ENCODE results near the gene UBASH3B. TPM values are rescaled to one million over a fixed set of nuclear protein-coding genes. Genes with fewer than 3 reads are reported as not detected.

Gene UBASH3B
- total RNA-seq, 5 donors from 2014 or later (not counting 1 experiment from before 2014, with no cell fraction given) = 29.7 to 44.0 (median 36.8) TPM

- no peak overlapping the region for H3K4me3 Mint-ChIP-seq
- ChIA-PET POLR2A (no interaction called here), CTCF (no interaction called here)
- 100% methylated on average over 1 of the region's 2 CpGs for WGBS (ENCODE audit: insufficient coverage)
- Histone ChIP-seq H3K27ac (ENCODE audit: low read length) (no peak overlapping the region), H3K9me3 (no peaks in the 10 kb centered on the region), H3K27me3 (replicated peaks in 1 of 2; ENCODE audit: control insufficient read depth in 2 of 2, extremely low read depth in 1 of 2, insufficient read depth in 2 of 2, low read length in 1 of 2) (no peaks in the 10 kb centered on the region), H3K36me3 (ENCODE audit: control insufficient read depth in 2 of 2, extremely low read depth in 1 of 2, insufficient read depth in 1 of 2, low read length in 1 of 2) (no peaks in the 10 kb centered on the region), H3K4me1 (ENCODE audit: control insufficient read depth in 1 of 2, extremely low read depth in 1 of 2, insufficient read depth in 2 of 2, low read length in 2 of 2) (peaks cover 21 to 25% of the 10 kb centered on the region in 2 experiments), H3K4me3 (ENCODE audit: control insufficient read depth in 1 of 2, extremely low read depth in 1 of 2, low read length in 1 of 2) (no peak overlapping the region)
- H3K9me3 Mint-ChIP-seq = no peaks in the 10 kb centered on the region
- no peaks in the 10 kb centered on the region for H3K36me3 Mint-ChIP-seq
- no peaks in the 10 kb centered on the region for H3K27me3 Mint-ChIP-seq
- peaks cover 50 to 60% (median 51%) of the 10 kb centered on the region in 3 donors for H3K4me1 Mint-ChIP-seq
- no peak for ATAC-seq (replicated peaks in 1 of 4)
- no peak for DNase-seq
- H3K27ac Mint-ChIP-seq = peak overlapping the region in 1 of 2 donors; percentile 71
These were observed 29.5 kb downstream of the UBASH3B start for GRCh38 chr11:122685041-122685440.

GRCh38 chr11:122686111-122686510, 30.6 kb downstream of the UBASH3B start:
- POLR2A ChIA-PET = no interaction called here
- no peaks in the 10 kb centered on the region for H3K36me3 ChIP-seq (ENCODE audit: control insufficient read depth in 2 of 2, extremely low read depth in 1 of 2, insufficient read depth in 1 of 2, low read length in 1 of 2)
- ATAC-seq (replicated peaks in 1 of 4) (no peak), DNase-seq (no peak)
- H3K4me1 ChIP-seq (ENCODE audit: control insufficient read depth in 1 of 2, extremely low read depth in 1 of 2, insufficient read depth in 2 of 2, low read length in 2 of 2) = peaks cover 24 to 34% of the 10 kb centered on the region in 2 experiments
- Mint-ChIP-seq H3K9me3 (no peaks in the 10 kb centered on the region), H3K27ac (peak overlapping the region in 1 of 2 donors; percentile 44), H3K4me3 (no peak overlapping the region), H3K36me3 (no peaks in the 10 kb centered on the region), H3K27me3 (no peaks in the 10 kb centered on the region), H3K4me1 (peaks cover 53 to 66% (median 59%) of the 10 kb centered on the region in 3 donors)
- H3K9me3 ChIP-seq = no peaks in the 10 kb centered on the region
- no peak overlapping the region for H3K27ac ChIP-seq (ENCODE audit: low read length)
- H3K4me3 ChIP-seq (ENCODE audit: control insufficient read depth in 1 of 2, extremely low read depth in 1 of 2, low read length in 1 of 2) = no peak overlapping the region
- CTCF ChIA-PET = no interaction called here
- 95% methylated on average over 7 of the region's 8 CpGs for WGBS (ENCODE audit: insufficient coverage)
- no peaks in the 10 kb centered on the region for H3K27me3 ChIP-seq (replicated peaks in 1 of 2; ENCODE audit: control insufficient read depth in 2 of 2, extremely low read depth in 1 of 2, insufficient read depth in 2 of 2, low read length in 1 of 2)

- peak in 3 of 4 experiments; percentile 10 to 43 (median 11) for ATAC-seq (replicated peaks in 1 of 4)
- H3K9me3 Mint-ChIP-seq = no peaks in the 10 kb centered on the region
- WGBS (ENCODE audit: insufficient coverage) = 79% methylated on average over 3 of the region's 7 CpGs
These were observed 34.9 kb downstream of the UBASH3B start for GRCh38 chr11:122690384-122690783.

GRCh38 chr11:122690801-122691548, 35.5 kb downstream of the UBASH3B start:
- WGBS (ENCODE audit: insufficient coverage) = 75% methylated on average over 8 of the region's 14 CpGs
- ATAC-seq (replicated peaks in 1 of 4) = peak; percentile 67 to 76 (median 73)
- Histone ChIP-seq H3K4me1 (ENCODE audit: control insufficient read depth in 1 of 2, extremely low read depth in 1 of 2, insufficient read depth in 2 of 2, low read length in 2 of 2) (peaks cover 33 to 68% of the 10 kb centered on the region in 2 experiments), H3K27ac (ENCODE audit: low read length) (peak overlapping the region; percentile 82), H3K9me3 (no peaks in the 10 kb centered on the region), H3K27me3 (replicated peaks in 1 of 2; ENCODE audit: control insufficient read depth in 2 of 2, extremely low read depth in 1 of 2, insufficient read depth in 2 of 2, low read length in 1 of 2) (no peaks in the 10 kb centered on the region), H3K36me3 (ENCODE audit: control insufficient read depth in 2 of 2, extremely low read depth in 1 of 2, insufficient read depth in 1 of 2, low read length in 1 of 2) (no peaks in the 10 kb centered on the region), H3K4me3 (ENCODE audit: control insufficient read depth in 1 of 2, extremely low read depth in 1 of 2, low read length in 1 of 2) (peak overlapping the region; percentile 12 to 20)
- peak overlapping the region; percentile 61 to 78 (median 76) for H3K4me3 Mint-ChIP-seq
- DNase-seq = peak in 2 of 35 experiments; percentile 11 to 49
- H3K9me3 Mint-ChIP-seq = no peaks in the 10 kb centered on the region
- CTCF ChIA-PET = interaction anchor here (0.7 to 1.2 kb wide), 3 partner anchors 16 to 64 kb away, joined by 3 to 5 read pairs (median 5); no protein-coding TSS in a partner anchor
- peak overlapping the region; percentile 91 for H3K27ac Mint-ChIP-seq
- H3K4me1 Mint-ChIP-seq = peaks cover 77 to 83% (median 80%) of the 10 kb centered on the region in 3 donors
- no peaks in the 10 kb centered on the region for H3K27me3 Mint-ChIP-seq
- POLR2A ChIA-PET = interaction anchor here in 1 of 2 donors (0.7 to 1.0 kb wide), 4 partner anchors 7 to 33 kb away, joined by 3 read pairs; no protein-coding TSS in a partner anchor
- peaks cover 4% of the 10 kb centered on the region for H3K36me3 Mint-ChIP-seq

More at GRCh38 chr11:122690384-122690783, 34.9 kb downstream of the UBASH3B start:
- Histone ChIP-seq H3K4me3 (ENCODE audit: control insufficient read depth in 1 of 2, extremely low read depth in 1 of 2, low read length in 1 of 2) (peak overlapping the region in 1 of 2 donors; percentile 12), H3K27me3 (replicated peaks in 1 of 2; ENCODE audit: control insufficient read depth in 2 of 2, extremely low read depth in 1 of 2, insufficient read depth in 2 of 2, low read length in 1 of 2) (no peaks in the 10 kb centered on the region), H3K27ac (ENCODE audit: low read length) (peak overlapping the region; percentile 82), H3K9me3 (no peaks in the 10 kb centered on the region), H3K36me3 (ENCODE audit: control insufficient read depth in 2 of 2, extremely low read depth in 1 of 2, insufficient read depth in 1 of 2, low read length in 1 of 2) (no peaks in the 10 kb centered on the region), H3K4me1 (ENCODE audit: control insufficient read depth in 1 of 2, extremely low read depth in 1 of 2, insufficient read depth in 2 of 2, low read length in 2 of 2) (peaks cover 30 to 62% of the 10 kb centered on the region in 2 experiments)
- Mint-ChIP-seq H3K27me3 (no peaks in the 10 kb centered on the region), H3K36me3 (peaks cover 4% of the 10 kb centered on the region), H3K4me1 (peaks cover 74 to 80% (median 78%) of the 10 kb centered on the region in 3 donors), H3K27ac (peak overlapping the region; percentile 91), H3K4me3 (peak overlapping the region; percentile 61 to 78 (median 76))
- peak in 1 of 35 experiments; percentile 23 for DNase-seq
- ChIA-PET POLR2A (interaction anchor here (0.6 to 0.7 kb wide), 2 partner anchors 8 to 31 kb away, joined by 3 to 10 read pairs; no protein-coding TSS in a partner anchor), CTCF (interaction anchor here in 1 of 2 donors (0.5 kb wide), 1 partner anchor 211 kb away, joined by 3 read pairs; no protein-coding TSS in a partner anchor)

- DNase-seq (no peak), ATAC-seq (replicated peaks in 1 of 4) (no peak)
- Histone ChIP-seq H3K4me1 (ENCODE audit: control insufficient read depth in 1 of 2, extremely low read depth in 1 of 2, insufficient read depth in 2 of 2, low read length in 2 of 2) (peaks cover 37 to 75% of the 10 kb centered on the region in 2 experiments), H3K27me3 (replicated peaks in 1 of 2; ENCODE audit: control insufficient read depth in 2 of 2, extremely low read depth in 1 of 2, insufficient read depth in 2 of 2, low read length in 1 of 2) (no peaks in the 10 kb centered on the region), H3K9me3 (no peaks in the 10 kb centered on the region), H3K27ac (ENCODE audit: low read length) (peak overlapping the region; percentile 82), H3K4me3 (ENCODE audit: control insufficient read depth in 1 of 2, extremely low read depth in 1 of 2, low read length in 1 of 2) (peak overlapping the region; percentile 12 to 20), H3K36me3 (ENCODE audit: control insufficient read depth in 2 of 2, extremely low read depth in 1 of 2, insufficient read depth in 1 of 2, low read length in 1 of 2) (no peaks in the 10 kb centered on the region)
- peak overlapping the region; percentile 91 for H3K27ac Mint-ChIP-seq
- ChIA-PET POLR2A (interaction anchor here in 1 of 2 donors (0.7 to 1.0 kb wide), 4 partner anchors 17 to 32 kb away, joined by 3 read pairs; no protein-coding TSS in a partner anchor), CTCF (interaction anchor here (0.5 to 1.2 kb wide), 4 partner anchors 17 to 316 kb away, joined by 3 to 10 read pairs (median 5); no protein-coding TSS in a partner anchor)
- 100% methylated on average over 2 of the region's 4 CpGs for WGBS (ENCODE audit: insufficient coverage)
- peak overlapping the region; percentile 61 to 78 (median 76) for H3K4me3 Mint-ChIP-seq
- H3K36me3 Mint-ChIP-seq = peaks cover 4% of the 10 kb centered on the region
- H3K4me1 Mint-ChIP-seq = peaks cover 77 to 83% (median 80%) of the 10 kb centered on the region in 3 donors
- no peaks in the 10 kb centered on the region for H3K27me3 Mint-ChIP-seq
- no peaks in the 10 kb centered on the region for H3K9me3 Mint-ChIP-seq
These were observed 36.1 kb downstream of the UBASH3B start for GRCh38 chr11:122691549-122692150.

- Mint-ChIP-seq H3K27ac (peak overlapping the region; percentile 91), H3K9me3 (no peaks in the 10 kb centered on the region), H3K27me3 (no peaks in the 10 kb centered on the region), H3K4me1 (peaks cover 80 to 85% (median 82%) of the 10 kb centered on the region in 3 donors), H3K4me3 (peak overlapping the region in 1 of 3 donors; percentile 76), H3K36me3 (peaks cover 4% of the 10 kb centered on the region)
- H3K4me1 ChIP-seq (ENCODE audit: control insufficient read depth in 1 of 2, extremely low read depth in 1 of 2, insufficient read depth in 2 of 2, low read length in 2 of 2) = peaks cover 44 to 83% of the 10 kb centered on the region in 2 experiments
- peak overlapping the region; percentile 82 for H3K27ac ChIP-seq (ENCODE audit: low read length)
- no peaks in the 10 kb centered on the region for H3K27me3 ChIP-seq (replicated peaks in 1 of 2; ENCODE audit: control insufficient read depth in 2 of 2, extremely low read depth in 1 of 2, insufficient read depth in 2 of 2, low read length in 1 of 2)
- no peak for ATAC-seq (replicated peaks in 1 of 4)
- WGBS (ENCODE audit: insufficient coverage) = 80% methylated on average over 2 of the region's 6 CpGs
- CTCF ChIA-PET = interaction anchor here (0.5 to 1.2 kb wide), 2 partner anchors 63 to 315 kb away, joined by 5 to 10 read pairs; no protein-coding TSS in a partner anchor
- H3K9me3 ChIP-seq = no peaks in the 10 kb centered on the region
- no peak for DNase-seq
- POLR2A ChIA-PET = interaction anchor here in 1 of 2 donors (0.8 kb wide), 1 partner anchor 31 kb away, joined by 3 read pairs; no protein-coding TSS in a partner anchor
- no peaks in the 10 kb centered on the region for H3K36me3 ChIP-seq (ENCODE audit: control insufficient read depth in 2 of 2, extremely low read depth in 1 of 2, insufficient read depth in 1 of 2, low read length in 1 of 2)
- H3K4me3 ChIP-seq (ENCODE audit: control insufficient read depth in 1 of 2, extremely low read depth in 1 of 2, low read length in 1 of 2) = no peak overlapping the region
These were observed 36.9 kb downstream of the UBASH3B start for GRCh38 chr11:122692444-122692843.

Data from T-cell (primary cell).